Kasumi-1 (cell line): Measurements from ENCODE around the gene BCORL1.

ENCODE experiments used
- DNase-seq, 2 experiments: peaks; one replicate each; lab custom pipeline; 2025; lab: John Stamatoyannopoulos, UW

The BCORL1 gene, protein sequence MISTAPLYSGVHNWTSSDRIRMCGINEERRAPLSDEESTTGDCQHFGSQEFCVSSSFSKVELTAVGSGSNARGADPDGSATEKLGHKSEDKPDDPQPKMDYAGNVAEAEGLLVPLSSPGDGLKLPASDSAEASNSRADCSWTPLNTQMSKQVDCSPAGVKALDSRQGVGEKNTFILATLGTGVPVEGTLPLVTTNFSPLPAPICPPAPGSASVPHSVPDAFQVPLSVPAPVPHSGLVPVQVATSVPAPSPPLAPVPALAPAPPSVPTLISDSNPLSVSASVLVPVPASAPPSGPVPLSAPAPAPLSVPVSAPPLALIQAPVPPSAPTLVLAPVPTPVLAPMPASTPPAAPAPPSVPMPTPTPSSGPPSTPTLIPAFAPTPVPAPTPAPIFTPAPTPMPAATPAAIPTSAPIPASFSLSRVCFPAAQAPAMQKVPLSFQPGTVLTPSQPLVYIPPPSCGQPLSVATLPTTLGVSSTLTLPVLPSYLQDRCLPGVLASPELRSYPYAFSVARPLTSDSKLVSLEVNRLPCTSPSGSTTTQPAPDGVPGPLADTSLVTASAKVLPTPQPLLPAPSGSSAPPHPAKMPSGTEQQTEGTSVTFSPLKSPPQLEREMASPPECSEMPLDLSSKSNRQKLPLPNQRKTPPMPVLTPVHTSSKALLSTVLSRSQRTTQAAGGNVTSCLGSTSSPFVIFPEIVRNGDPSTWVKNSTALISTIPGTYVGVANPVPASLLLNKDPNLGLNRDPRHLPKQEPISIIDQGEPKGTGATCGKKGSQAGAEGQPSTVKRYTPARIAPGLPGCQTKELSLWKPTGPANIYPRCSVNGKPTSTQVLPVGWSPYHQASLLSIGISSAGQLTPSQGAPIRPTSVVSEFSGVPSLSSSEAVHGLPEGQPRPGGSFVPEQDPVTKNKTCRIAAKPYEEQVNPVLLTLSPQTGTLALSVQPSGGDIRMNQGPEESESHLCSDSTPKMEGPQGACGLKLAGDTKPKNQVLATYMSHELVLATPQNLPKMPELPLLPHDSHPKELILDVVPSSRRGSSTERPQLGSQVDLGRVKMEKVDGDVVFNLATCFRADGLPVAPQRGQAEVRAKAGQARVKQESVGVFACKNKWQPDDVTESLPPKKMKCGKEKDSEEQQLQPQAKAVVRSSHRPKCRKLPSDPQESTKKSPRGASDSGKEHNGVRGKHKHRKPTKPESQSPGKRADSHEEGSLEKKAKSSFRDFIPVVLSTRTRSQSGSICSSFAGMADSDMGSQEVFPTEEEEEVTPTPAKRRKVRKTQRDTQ (N-terminal part only)

DNA sequence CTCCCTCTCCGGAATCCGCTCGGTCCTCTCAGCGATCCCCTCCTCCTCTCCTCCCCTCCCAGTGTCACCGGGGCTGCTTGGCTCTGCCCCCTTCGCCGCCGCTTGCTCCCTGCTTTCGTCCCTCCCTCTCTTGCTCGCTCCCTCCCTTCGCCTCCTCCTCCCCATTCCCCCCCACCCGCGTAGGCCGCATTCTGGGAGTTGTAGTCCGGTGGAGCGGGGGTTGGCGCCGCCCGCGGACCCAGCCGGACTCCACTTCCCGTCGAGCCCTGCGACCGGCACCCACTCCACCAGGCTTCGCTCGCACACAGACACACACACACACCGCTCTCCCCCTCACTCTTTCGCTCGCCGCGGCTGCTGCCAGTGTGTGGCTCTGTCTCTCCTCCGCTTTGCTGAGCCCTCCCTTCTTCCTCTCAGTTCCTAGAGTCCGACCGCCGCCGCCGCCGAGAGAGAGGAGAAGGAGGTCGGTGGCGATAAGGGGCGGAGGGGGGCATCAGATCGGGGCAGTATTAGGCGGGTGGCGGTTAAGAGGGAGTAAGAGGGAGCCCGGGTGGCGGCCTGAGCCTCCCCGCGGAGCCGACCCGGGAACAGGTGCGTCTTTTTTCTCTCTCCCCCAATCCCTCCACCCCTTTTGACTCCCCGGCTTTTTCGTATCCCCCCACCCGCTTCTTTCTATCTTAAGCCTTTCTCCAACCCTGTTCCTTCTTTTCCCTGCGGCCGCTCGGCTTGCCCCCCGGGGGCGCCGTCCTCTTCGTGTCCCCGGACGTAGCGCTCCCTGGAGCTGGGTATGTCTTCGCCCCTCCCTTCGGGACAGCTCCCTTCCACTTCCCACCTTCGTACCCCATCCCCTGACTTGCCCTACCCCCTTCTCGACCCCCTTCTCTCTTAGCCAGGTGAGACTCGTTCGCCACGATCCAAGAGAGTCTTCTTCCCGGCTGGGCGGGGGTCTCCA is at the start of gene BCORL1:
Gene BCORL1 (plus strand): TSS at position 336 of the 952 bp plus-strand sequence. CDS start 22,597 bp downstream, outside the sequence.
- DNase-seq, result peak; percentile 85 to 88

DNA sequence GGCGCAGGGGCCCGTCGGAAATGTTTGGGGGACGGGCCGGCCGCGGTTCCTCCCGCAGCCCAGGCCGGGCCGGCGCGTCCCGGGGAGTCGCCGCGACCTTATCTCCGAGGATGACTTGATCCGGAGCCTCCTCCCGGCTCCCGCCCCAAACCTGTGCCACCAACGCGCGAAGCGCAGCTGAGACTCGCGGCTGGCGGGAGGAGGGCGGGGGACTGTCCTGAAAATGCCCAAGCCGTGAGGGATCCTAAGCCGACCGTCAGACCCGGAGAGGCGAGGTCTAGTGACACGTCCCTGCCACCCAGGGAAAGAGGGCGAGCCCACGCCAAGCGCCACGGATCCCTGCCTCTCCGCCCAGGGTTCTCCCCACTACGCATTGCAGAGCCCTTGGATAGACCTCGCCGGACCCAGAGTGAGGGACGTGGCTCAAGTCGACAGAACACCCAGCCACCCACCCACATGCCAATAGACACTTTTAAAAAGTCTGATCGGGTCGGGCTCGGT is 49.6 kb upstream of the BCORL1 start:
- DNase-seq, result no peak

DNA sequence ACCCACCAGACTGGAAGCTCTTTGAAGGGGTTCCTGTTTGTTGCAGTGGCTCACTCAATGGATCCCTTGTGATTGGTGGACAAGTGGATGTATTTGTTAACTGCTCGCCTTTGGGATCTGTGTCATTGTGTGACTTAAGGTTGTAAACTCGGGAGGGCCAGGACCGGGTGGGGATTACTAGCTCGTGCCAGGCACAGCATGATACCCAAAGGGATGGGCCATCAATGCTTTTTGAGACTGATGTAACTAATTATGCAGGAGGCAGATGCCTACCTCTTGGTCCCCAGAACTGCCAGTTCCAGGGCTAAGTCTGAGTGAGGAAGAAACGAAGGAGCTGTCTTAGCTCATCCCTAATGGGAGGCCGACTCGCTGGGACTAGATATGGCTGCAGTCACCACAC is 48.7 kb upstream of the BCORL1 start:
- DNase-seq, result no peak

DNA sequence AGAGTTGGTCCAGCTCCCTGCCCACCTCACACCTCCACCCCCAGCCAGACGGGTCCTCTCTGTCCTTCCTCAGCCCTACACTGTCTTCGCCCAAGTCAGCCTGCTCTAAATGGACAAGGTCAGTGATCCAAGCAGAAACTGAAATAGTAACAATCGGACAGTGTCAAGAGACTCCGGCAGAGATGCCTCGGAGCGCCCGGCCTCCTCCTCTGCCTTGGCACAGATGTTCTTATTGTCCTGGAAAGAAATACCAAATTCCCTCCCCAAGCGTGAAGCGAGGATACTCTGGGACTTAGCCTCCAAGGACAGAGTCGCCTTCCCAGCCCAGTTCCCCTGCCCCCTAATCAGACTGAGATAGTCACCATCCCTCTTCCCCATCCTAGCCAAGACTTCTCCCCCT is 48.0 kb upstream of the BCORL1 start:
- DNase-seq, result no peak

DNA sequence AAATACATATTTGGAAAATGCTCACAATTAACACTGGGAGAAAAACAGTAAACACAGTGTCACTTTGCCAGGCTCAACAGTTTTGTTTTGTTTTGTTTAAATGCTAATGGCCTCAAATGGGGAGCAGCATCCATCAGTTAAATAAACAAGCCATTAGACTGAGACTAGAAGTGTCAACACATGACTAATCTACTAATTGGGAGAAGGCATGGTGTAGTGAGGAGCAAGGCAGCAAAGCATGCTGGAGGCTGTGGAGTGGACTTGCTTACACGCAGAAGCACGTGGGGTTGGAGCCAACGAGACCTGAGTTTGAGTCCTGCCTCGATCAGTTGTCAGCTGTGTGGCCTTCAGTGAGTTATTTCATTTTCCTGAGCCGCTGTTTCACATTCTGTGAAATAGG is 47.5 kb upstream of the BCORL1 start:
- DNase-seq, result no peak

DNA sequence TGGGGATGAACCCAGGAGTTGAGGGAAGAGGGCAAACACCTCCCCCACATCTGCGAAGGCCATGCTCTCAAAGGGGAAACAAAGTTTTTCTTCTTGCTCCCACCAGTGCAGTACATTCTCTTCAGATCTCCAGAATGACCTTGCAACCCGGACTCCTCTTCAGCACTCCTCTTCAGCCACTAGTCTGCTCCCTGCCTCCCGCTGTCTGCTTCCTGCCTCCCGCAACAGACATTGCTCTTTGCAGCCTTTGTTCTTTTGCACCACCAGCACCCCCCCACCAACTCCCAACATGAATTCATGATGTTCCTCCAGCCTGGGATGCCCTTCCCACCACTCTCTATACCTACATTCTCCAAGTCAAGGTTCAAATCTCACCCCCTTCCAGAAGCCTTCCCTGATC is 44.4 kb upstream of the BCORL1 start:
- peak in 1 of 2 experiments; percentile 6 for DNase-seq

DNA sequence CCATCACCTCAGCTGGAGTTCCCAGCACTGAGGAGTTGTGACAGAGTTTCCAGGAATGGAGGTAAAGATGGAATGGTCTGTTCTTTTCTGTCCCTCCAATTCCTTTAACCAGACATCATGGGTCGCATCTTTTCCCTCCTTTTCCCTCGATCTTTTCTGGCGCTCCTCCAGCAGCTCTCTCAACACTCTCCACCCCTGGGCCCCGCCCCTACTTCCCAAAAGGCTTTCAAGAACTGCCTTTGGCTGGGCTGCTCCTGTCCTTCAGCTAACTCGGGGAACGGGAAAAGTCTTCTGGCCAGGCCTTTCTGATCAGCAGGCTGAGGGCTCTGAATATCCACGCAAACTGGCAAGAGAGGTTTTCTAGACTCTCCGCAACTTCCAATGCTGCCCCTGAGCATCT is 42.4 kb upstream of the BCORL1 start:
- DNase-seq, result no peak

DNA sequence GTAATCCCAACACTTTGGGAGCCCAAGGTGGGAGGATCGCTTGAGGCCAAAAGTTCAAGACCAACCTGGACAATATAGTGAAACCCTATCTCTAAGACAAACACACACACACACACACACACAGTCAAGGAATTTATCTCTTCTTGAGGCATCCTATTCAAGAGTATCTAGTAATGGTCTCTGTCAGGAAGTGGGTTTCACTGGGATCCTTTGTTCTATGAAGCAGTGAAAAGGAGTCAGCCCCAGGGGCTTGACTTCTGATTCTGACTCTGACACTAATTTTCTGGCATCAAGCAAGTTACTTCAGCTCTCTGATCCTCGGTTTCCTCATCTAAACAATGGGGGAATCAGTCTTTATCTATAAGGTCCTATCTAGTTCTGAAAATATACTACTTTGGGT is 41.7 kb upstream of the BCORL1 start:
- DNase-seq, result no peak

DNA sequence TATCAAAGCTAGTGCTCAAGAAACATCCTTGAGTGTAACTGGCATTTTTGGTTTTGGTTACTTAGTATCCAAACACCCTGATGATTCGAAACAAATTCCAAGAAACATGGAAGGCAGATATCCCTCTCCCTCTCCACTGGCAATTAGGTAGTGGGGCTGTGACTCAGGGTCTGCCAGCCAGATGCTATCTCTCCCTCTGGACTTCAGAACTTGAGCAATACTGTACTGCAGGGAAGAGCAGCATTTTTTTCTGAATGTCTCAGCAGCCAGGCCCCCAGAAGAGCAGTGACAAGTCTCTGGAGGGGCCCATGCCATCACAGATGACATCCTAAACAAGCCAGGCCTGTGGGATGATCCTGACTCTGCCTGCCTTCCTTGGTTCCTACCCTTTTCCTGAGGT is 37.3 kb upstream of the BCORL1 start:
- no peak for DNase-seq

DNA sequence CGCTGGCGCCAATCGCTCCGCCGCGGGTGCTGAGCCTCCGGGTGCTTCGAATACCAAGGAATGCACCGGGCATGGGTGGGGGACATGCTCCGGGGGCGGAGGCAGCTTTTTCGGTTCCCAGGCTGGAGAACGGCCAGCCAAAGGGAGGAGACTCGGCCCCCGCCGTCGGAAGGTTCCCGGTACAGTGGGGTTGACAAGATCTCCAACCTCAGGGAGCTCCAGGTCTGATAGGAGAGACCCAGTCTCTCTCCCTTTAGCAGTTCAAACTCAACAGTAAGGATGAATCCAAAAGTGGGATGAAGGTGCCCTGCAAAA is 29.1 kb upstream of the BCORL1 start:
- DNase-seq, result no peak

DNA sequence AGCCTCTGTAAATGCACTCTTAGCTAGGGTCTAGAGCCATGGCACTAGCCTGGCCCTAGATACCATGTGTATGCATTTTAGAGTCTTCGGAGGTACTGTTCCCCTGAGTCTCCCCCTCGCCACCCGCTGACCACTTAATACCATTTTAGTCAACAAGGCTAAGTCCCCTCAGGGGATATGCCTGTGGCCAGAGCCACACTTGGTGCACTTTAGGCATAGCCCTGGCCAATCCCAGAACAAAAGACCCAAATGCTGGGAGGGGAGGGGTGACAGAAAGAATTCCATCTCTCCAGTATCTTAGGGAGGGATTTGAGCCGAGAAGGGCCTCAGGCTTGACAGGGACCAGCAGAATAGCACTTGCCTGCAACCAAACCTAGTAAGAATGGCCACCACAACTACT is 28.6 kb upstream of the BCORL1 start:
- DNase-seq, result no peak

DNA sequence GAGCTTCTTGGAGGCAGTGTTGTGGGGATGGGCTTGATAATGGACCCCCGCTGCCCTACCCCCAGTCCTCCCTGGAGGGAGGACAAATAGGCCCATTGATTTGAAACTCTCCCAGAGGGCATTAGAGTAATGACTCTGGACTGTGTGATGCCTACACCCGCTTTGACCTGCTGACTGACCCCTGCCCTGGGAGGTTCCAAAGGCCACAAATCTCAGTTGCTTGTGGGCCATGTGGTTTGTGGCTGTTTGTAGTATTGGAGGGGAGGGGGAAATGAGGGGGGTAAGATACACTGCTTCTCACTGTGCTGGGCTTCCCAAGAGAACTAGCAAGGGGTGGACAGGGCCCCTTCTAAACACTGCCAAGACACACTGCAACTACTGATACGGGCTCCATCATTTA is 27.6 kb upstream of the BCORL1 start:
- DNase-seq, result no peak

DNA sequence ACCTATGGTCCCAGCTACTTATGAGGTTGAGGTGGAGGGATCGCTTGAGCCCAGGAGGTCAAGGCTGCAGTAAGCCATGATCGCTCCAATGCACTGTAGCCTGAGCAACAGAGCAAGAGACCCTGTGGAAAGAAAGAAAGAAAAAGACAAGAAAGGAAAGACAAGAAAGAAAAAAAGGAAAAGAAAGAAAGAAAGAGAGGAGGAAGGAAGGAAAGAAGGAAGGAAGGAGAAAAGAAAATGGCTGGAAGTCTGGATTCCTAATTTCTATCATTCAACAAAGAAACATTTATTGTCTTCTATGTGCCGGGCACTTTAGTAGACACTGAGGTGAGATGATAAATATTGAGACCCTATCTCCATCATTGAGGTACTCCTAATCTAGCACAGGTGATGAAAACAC is 26.8 kb upstream of the BCORL1 start:
- no peak for DNase-seq

DNA sequence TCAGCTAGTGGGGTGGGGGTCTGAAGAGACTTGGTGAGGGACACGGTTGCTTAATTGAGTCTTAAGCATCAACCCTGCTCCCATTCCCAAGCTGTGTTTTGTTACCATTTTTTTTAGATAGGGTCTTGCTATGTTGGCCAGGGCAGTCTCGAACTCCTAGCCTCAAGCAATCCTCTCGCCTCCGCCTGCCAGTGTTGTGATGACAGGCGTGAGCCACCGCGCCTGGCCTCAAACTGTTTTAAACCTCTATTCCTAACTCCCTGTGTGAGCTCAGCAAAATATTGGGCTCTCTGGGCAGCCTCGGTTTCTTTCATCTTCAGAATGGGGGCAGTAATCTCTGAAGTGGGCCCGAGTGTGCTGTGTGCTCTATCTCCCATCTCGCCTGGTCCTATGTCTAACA is 26.3 kb upstream of the BCORL1 start:
- no peak for DNase-seq

DNA sequence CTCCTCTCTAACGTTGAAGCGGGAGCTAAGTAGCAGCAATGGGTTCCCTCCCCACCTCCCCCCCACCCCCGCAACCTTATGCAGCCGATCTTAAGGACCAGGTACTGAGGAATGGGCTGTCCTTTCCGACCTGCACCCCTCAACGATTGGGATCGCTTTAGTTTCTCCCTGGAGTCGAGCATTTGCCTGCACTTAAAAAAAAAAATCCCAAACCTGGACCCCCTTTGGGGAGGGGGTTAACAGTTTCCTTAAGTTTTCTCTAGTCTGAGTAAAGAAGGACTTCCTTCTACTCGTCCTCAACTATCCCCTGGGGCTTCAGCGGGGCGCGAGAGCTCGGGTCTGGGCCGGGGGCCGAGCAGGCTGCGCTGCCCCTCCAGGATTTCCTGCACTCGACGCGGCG is 25.7 kb upstream of the BCORL1 start:
- DNase-seq, result no peak

DNA sequence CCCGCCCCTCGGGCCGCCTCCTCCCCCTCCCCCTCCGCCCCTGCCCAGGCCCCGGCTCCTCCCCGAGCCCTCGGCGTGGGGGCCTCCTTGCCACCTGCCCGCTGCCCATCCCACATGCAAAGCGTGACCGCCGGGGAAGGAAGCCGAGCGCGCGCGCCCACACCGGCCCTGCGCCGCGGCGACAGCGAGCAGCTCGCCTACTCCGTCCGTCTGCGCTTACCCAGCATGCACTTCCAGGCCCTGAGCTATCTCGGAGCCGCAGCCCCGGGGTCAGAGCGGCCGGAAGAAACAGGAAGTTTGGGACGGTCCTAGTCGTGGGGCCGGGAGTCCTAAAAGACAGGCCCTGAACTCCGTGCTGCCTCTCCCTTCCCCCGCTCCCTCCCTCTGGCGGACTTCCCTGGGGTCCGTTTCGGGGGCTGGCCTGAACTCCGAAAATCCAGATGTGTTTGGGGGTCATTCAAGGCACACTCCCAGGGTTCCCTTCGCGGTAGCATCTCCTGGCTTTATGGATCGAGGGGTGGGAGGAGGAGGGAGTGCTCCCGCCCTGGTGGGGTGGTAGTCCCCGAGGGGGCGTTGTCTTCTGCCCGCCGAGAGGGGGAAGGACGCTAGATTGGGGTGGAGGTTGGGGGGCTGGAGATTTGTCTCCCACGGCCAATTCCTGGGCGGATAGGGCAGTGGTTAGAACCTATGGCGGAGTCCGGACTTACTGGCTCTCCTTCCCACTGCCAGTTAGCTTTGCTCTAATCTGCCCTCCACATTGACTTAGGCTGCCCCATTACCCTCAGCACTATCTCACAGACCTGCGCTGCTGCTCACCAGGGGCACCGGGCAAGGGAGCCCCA is 25.0 kb upstream of the BCORL1 start:
- DNase-seq, result peak; percentile 50 to 59

DNA sequence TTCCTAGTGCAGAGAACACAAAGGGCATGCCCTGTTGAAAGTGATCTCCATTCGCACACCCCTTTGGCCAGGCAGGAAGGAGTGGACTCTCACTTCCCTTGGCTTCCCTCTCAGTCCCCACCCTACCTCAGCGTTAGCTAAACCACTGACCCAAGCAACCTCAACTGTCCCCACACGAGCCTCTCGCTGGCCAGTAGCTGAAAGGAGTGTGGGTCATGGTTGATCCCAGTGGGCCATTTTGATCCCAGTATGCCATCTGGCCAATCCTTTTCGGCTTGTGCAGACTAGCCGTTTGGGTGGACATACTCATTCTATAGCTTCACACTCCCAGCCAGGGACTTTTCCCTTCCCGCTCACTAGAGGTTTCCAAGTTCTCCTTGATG is 24.4 kb upstream of the BCORL1 start:
- no peak for DNase-seq

DNA sequence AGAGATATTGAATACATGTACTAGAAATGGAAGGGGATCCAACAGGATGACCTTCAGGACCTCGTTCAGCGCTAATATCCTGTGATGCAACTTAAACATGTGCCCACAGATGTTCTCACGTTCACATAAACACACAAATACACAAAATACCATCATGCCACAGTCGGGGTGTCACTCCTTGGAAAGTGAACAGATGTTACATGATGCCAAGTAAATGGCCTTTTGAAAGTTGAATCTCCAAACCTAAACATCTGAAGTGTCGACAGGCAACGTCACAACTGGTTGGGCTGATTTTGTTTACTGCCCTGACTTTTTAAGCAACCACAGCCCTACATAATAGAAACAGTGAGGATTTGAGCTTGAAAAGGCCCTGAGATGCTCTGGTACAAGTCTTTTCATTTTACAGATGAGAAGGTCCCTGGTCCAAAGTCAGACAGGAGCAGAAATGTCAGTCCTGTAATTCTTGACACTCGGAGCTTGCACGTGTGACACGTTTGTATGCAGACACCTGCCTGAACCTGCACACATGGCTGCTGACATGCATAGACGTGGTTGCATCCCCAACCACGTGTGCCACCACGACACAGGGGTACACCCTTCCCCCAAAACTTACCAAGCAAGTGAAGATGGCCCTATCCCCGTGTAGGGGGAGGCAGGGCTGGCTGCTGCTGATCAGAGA is 23.5 kb upstream of the BCORL1 start:
- no peak for DNase-seq

DNA sequence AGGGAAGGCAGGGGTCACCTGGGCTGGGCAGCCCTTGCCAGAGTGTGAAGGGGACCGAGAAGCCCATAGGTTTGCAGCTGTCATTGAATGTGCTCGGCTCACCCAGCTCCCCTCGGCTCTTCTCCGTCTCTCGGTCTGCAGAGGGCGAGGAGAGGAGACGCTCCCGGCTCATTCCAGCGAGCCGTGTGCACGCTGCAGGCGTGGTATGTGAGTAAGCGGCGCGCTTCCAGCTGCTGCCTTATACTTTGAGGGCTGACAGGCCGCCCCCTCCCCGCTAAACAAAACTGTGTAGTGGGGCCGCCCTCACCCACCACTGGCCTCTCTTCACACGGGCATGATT is 23.0 kb upstream of the BCORL1 start:
- no peak for DNase-seq
